HG03432 (cell line): Measurements from ENCODE around the gene EFCAB10.
A peak's percentile ranks its signal among the peaks of the same experiment; 100 is the strongest.

Experiments
- ATAC-seq: cut with Tn5 transposase; IDR thresholded peaks from one replicate; pipeline ENCODE4 v1.9.1; 2021; ENCODE audit warnings: mild to moderate bottlenecking, moderate library complexity; ENCODE audit not compliant: unreplicated experiment

The EFCAB10 gene

GRCh38 chr7:105581066-105581811, at the start of gene EFCAB10:
Gene EFCAB10 (minus strand): TSS chr7:105581493. CDS start chr7:105581463, 30 bp downstream.
- peak; percentile 90 for ATAC-seq

- no peak for ATAC-seq
Observed at GRCh38 chr7:105625986-105626385, 44.7 kb upstream of the EFCAB10 start.

GRCh38 chr7:105623906-105624305, 42.6 kb upstream of the EFCAB10 start:
- no peak for ATAC-seq

GRCh38 chr7:105623378-105623777, 42.1 kb upstream of the EFCAB10 start:
- no peak for ATAC-seq

GRCh38 chr7:105622106-105622731, 40.9 kb upstream of the EFCAB10 start:
- ATAC-seq: no peak

GRCh38 chr7:105621617-105622016, 40.3 kb upstream of the EFCAB10 start:
- ATAC-seq: no peak

- no peak for ATAC-seq
Observed at GRCh38 chr7:105621176-105621575, 39.9 kb upstream of the EFCAB10 start.

- ATAC-seq: no peak
Observed at GRCh38 chr7:105619590-105619989, 38.3 kb upstream of the EFCAB10 start.

- no peak for ATAC-seq
Observed at GRCh38 chr7:105618016-105618296, 36.7 kb upstream of the EFCAB10 start.

GRCh38 chr7:105617280-105618015, 36.2 kb upstream of the EFCAB10 start:
- ATAC-seq: no peak

GRCh38 chr7:105614341-105614840, 33.1 kb upstream of the EFCAB10 start:
- no peak for ATAC-seq

GRCh38 chr7:105613611-105614330, 32.5 kb upstream of the EFCAB10 start:
- no peak for ATAC-seq

- no peak for ATAC-seq
Observed at GRCh38 chr7:105612806-105613205, 31.5 kb upstream of the EFCAB10 start.

- no peak for ATAC-seq
Observed at GRCh38 chr7:105611856-105612775, 30.8 kb upstream of the EFCAB10 start.

GRCh38 chr7:105610165-105610930, 29.1 kb upstream of the EFCAB10 start:
- ATAC-seq: no peak

GRCh38 chr7:105602325-105603305, 21.3 kb upstream of the EFCAB10 start:
- ATAC-seq: no peak

- ATAC-seq: no peak
Observed at GRCh38 chr7:105600720-105601550, 19.6 kb upstream of the EFCAB10 start.
